NCI-H187 (cell line): ENCODE results near the gene EFCAB6.
A peak's percentile ranks its signal among the peaks of the same experiment; 100 is the strongest.

Experiments used
- DNase-seq, 2 experiments: peaks; one replicate each; lab custom pipeline; 2025; lab: John Stamatoyannopoulos, UW

Gene EFCAB6

GRCh38 chr22:43749473-43749872, 62.6 kb downstream of the EFCAB6 start:
- DNase-seq, result no peak

- no peak for DNase-seq
These were observed 64.2 kb downstream of the EFCAB6 start for GRCh38 chr22:43747877-43748276.

- no peak for DNase-seq
These were observed 65.0 kb downstream of the EFCAB6 start for GRCh38 chr22:43747058-43747457.

- DNase-seq, result peak in 1 of 2 experiments; percentile 54
These were observed 66.2 kb downstream of the EFCAB6 start for GRCh38 chr22:43745783-43746356.

GRCh38 chr22:43745411-43745770, 66.7 kb downstream of the EFCAB6 start:
- no peak for DNase-seq

GRCh38 chr22:43744700-43745410, 67.2 kb downstream of the EFCAB6 start:
- DNase-seq, result no peak

- no peak for DNase-seq
These were observed 68.0 kb downstream of the EFCAB6 start for GRCh38 chr22:43743929-43744643.

GRCh38 chr22:43743131-43743530, 69.0 kb downstream of the EFCAB6 start:
- DNase-seq, result no peak

- DNase-seq, result no peak
These were observed 69.8 kb downstream of the EFCAB6 start for GRCh38 chr22:43742154-43742950.

GRCh38 chr22:43740587-43741270, 71.4 kb downstream of the EFCAB6 start:
- DNase-seq, result no peak

GRCh38 chr22:43739851-43740379, 72.2 kb downstream of the EFCAB6 start:
- no peak for DNase-seq

GRCh38 chr22:43737150-43737828, 74.8 kb downstream of the EFCAB6 start:
- DNase-seq, result no peak

GRCh38 chr22:43736651-43737050, 75.5 kb downstream of the EFCAB6 start:
- DNase-seq, result no peak

GRCh38 chr22:43734370-43735150, 77.5 kb downstream of the EFCAB6 start:
- no peak for DNase-seq

- DNase-seq, result no peak
These were observed 79.0 kb downstream of the EFCAB6 start for GRCh38 chr22:43733138-43733537.

- no peak for DNase-seq
These were observed 80.1 kb downstream of the EFCAB6 start for GRCh38 chr22:43731988-43732387.

- no peak for DNase-seq
These were observed 85.1 kb downstream of the EFCAB6 start for GRCh38 chr22:43726964-43727543.

- no peak for DNase-seq
These were observed 85.8 kb downstream of the EFCAB6 start for GRCh38 chr22:43726322-43726721.

GRCh38 chr22:43723816-43724215, 88.3 kb downstream of the EFCAB6 start:
- DNase-seq, result no peak

- DNase-seq, result no peak
These were observed 89.7 kb downstream of the EFCAB6 start for GRCh38 chr22:43722444-43722843.
